ENCODE results near the gene PUS10. TPM values are rescaled to one million over a fixed set of nuclear protein-coding genes. Genes with fewer than 3 reads are reported as not detected.
A peak's percentile ranks its signal among the peaks of the same experiment; 100 is the strongest.

PUS10 gene
- polyA plus RNA-seq, 3 donors: 2.0 to 3.0 (median 2.8) TPM

DNA sequence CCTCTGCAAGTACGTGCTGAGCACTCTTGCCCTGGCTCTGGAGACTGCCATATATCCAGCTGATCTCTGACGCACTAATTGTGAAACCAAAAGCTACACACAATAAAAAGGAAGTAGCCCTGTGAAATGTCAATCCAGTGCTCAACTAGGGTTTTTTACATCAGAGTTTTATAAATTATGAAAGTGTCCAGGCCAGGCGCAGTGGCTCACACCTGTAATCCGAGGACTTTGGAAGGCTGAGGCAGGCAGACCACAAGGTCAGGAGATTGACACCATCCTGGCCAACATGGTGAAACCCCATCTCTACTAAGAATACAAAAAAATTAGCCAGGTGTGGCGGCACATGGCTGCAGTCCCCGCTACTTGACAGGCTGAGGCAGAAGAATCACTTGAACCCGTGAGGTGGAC lies 25.1 kb downstream of the PUS10 start:
- Histone ChIP-seq H3K4me3 (replicated peaks in 1 of 3; ENCODE audit: low read depth in 2 of 3, low read length in 3 of 3) (peak overlapping the region in 1 of 3 experiments; percentile 36), H4K20me1 (ENCODE audit: insufficient read depth, low read length) (no peaks in the 10 kb centered on the region), H3K79me2 (ENCODE audit: insufficient read depth, low read length) (no peaks in the 10 kb centered on the region), H3K4me1 (ENCODE audit: control insufficient read depth in 1 of 2, insufficient read depth in 2 of 2, low read length in 2 of 2) (peaks cover 11 to 25% of the 10 kb centered on the region in 2 donors), H3K4me2 (replicated peaks; ENCODE audit: extremely low read depth, low read length, poor library complexity, severe bottlenecking) (peak overlapping the region; percentile 44), H3K9ac (ENCODE audit: insufficient read depth, low read length, poor library complexity, severe bottlenecking) (peak overlapping the region; percentile 37), H3K36me3 (replicated peaks in 1 of 2; ENCODE audit: control insufficient read depth in 1 of 2, insufficient read depth in 2 of 2, low read length in 2 of 2) (no peaks in the 10 kb centered on the region), H2AFZ (ENCODE audit: insufficient read depth, low read depth, low read length, poor library complexity, severe bottlenecking) (no peak overlapping the region), H3K9me3 (replicated peaks in 1 of 2; ENCODE audit: control insufficient read depth in 1 of 2, insufficient read depth in 1 of 2, low read length in 2 of 2) (peaks cover 10 to 11% of the 10 kb centered on the region in 2 donors), H3K27me3 (ENCODE audit: control insufficient read depth in 2 of 2, insufficient read depth in 2 of 2, low read length in 2 of 2) (no peaks in the 10 kb centered on the region), H3K27ac (ENCODE audit: low read depth in 1 of 2, low read length in 2 of 2) (peak overlapping the region; percentile 74 to 84)
- Mint-ChIP-seq H3K4me3 (peak overlapping the region; percentile 27 to 51), H3K9me3 (peaks cover 0 to 17% (median 13%) of the 10 kb centered on the region in 7 donors), H3K4me1 (peaks cover 40% of the 10 kb centered on the region), H3K27ac (peak overlapping the region; percentile 94 to 98 (median 95)), H3K36me3 (peaks cover 5 to 12% of the 10 kb centered on the region in 2 donors), H3K27me3 (ENCODE audit: low read depth in 3 of 3) (peaks cover 0 to 4% (median 0%) of the 10 kb centered on the region in 3 donors)
- WGBS (ENCODE audit: insufficient coverage): 44% methylated on average over 5 of the region's 7 CpGs
- TF ChIP-seq, protein P1, sequence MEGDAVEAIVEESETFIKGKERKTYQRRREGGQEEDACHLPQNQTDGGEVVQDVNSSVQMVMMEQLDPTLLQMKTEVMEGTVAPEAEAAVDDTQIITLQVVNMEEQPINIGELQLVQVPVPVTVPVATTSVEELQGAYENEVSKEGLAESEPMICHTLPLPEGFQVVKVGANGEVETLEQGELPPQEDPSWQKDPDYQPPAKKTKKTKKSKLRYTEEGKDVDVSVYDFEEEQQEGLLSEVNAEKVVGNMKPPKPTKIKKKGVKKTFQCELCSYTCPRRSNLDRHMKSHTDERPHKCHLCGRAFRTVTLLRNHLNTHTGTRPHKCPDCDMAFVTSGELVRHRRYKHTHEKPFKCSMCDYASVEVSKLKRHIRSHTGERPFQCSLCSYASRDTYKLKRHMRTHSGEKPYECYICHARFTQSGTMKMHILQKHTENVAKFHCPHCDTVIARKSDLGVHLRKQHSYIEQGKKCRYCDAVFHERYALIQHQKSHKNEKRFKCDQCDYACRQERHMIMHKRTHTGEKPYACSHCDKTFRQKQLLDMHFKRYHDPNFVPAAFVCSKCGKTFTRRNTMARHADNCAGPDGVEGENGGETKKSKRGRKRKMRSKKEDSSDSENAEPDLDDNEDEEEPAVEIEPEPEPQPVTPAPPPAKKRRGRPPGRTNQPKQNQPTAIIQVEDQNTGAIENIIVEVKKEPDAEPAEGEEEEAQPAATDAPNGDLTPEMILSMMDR (IDR thresholded peaks at IDR 0.05): no peak
- DNase-seq: peak; percentile 81 to 92 (median 92)
- intact Hi-C loops (cut with micrococcal nuclease): loop anchor here (2.0 to 10.0 kb wide), 4 partner anchors 68 to 198 kb away; partner anchors contain the start of gene REL (in 1 of the 2)

GRCh38 chr2:60991644-60992043 lies 26.4 kb downstream of the PUS10 start:
- no peak overlapping the region for H3K9ac ChIP-seq (ENCODE audit: insufficient read depth, low read length, poor library complexity, severe bottlenecking)
- WGBS (ENCODE audit: insufficient coverage): 100% methylated on average over 2 of the region's 4 CpGs
- peaks cover 19 to 36% of the 10 kb centered on the region in 2 donors for H3K4me1 ChIP-seq (ENCODE audit: control insufficient read depth in 1 of 2, insufficient read depth in 2 of 2, low read length in 2 of 2)
- Mint-ChIP-seq H3K36me3 (peaks cover 5 to 12% of the 10 kb centered on the region in 2 donors), H3K27ac (peak overlapping the region in 5 of 7 donors; percentile 49 to 96 (median 95)), H3K27me3 (ENCODE audit: low read depth in 3 of 3) (peaks cover 0 to 4% (median 0%) of the 10 kb centered on the region in 3 donors), H3K4me3 (no peak overlapping the region), H3K4me1 (peaks cover 50% of the 10 kb centered on the region), H3K9me3 (peaks cover 0 to 17% (median 13%) of the 10 kb centered on the region in 7 donors)
- H3K4me3 ChIP-seq (replicated peaks in 1 of 3; ENCODE audit: low read depth in 2 of 3, low read length in 3 of 3): no peak overlapping the region
- no peaks in the 10 kb centered on the region for H3K36me3 ChIP-seq (replicated peaks in 1 of 2; ENCODE audit: control insufficient read depth in 1 of 2, insufficient read depth in 2 of 2, low read length in 2 of 2)
- H3K9me3 ChIP-seq (replicated peaks in 1 of 2; ENCODE audit: control insufficient read depth in 1 of 2, insufficient read depth in 1 of 2, low read length in 2 of 2): peaks cover 10 to 11% of the 10 kb centered on the region in 2 donors
- intact Hi-C loops (cut with micrococcal nuclease): loop anchor here (2.0 to 10.0 kb wide), 4 partner anchors 67 to 197 kb away; partner anchors contain the start of gene REL (in 1 of the 2)
- TF ChIP-seq, protein P1 (IDR thresholded peaks at IDR 0.05): no peak
- H3K27me3 ChIP-seq (ENCODE audit: control insufficient read depth in 2 of 2, insufficient read depth in 2 of 2, low read length in 2 of 2): no peaks in the 10 kb centered on the region
- DNase-seq: no peak
- H3K4me2 ChIP-seq (replicated peaks; ENCODE audit: extremely low read depth, low read length, poor library complexity, severe bottlenecking): no peak overlapping the region
- H2AFZ ChIP-seq (ENCODE audit: insufficient read depth, low read depth, low read length, poor library complexity, severe bottlenecking): no peak overlapping the region
- no peak overlapping the region for H3K27ac ChIP-seq (ENCODE audit: low read depth in 1 of 2, low read length in 2 of 2)
- no peaks in the 10 kb centered on the region for H4K20me1 ChIP-seq (ENCODE audit: insufficient read depth, low read length)
- H3K79me2 ChIP-seq (ENCODE audit: insufficient read depth, low read length): no peaks in the 10 kb centered on the region

Data from CD14-positive monocyte (primary cell).